ENCODE measurements around the gene APOM.

APOM gene

GRCh38 chr6:31631209-31631608, 24.5 kb upstream of the APOM start:
- DNase-seq (ENCODE audit: low read depth in 2 of 2) = no peak

- no peak for DNase-seq (ENCODE audit: low read depth in 2 of 2)
Measured at GRCh38 chr6:31631681-31632278, 23.9 kb upstream of the APOM start.

DNA sequence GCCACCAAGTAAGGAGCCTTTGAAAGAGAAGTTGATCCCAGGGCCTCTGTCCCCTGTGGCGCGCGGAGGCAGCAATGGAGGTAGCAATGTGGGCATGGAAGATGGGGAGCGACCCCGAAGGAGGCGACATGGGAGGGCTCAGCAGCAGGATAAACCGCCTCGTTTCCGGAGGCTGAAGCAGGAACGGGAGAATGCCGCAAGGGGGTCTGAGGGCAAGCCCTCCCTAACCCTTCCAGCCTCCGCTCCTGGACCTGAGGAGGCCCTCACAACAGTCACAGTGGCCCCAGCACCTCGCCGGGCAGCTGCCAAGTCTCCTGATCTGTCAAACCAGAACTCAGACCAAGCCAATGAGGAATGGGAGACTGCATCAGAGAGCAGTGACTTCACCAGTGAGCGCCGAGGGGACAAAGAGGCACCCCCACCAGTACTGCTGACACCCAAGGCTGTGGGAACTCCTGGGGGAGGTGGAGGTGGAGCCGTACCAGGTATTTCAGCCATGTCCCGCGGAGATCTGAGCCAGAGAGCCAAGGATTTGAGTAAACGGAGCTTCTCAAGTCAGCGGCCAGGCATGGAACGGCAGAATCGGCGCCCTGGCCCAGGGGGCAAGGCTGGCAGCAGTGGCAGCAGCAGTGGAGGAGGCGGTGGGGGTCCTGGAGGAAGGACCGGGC, 23.3 kb upstream of the APOM start:
- DNase-seq (ENCODE audit: low read depth in 2 of 2) = no peak

GRCh38 chr6:31633447-31633846, 22.2 kb upstream of the APOM start:
- DNase-seq (ENCODE audit: low read depth in 2 of 2) = no peak

DNA sequence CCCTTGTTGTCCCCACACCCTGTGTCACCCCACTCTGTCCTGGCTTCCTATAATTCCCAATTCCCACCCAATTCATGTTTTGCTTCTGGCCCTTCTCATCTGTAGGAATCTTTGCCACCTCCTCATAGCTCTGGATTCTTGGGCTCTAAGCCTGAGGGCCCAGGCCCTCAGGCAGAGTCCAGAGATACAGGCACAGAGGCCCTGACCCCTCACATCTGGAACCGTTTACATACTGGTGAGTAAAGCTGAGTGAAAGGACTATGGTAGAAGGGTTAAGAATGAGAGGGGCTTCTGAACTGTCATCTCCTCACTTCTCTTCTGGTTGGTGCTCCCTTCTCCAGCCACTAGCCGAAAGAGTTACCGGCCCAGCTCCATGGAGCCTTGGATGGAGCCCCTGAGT, 21.6 kb upstream of the APOM start:
- DNase-seq (ENCODE audit: low read depth in 2 of 2) = no peak

GRCh38 chr6:31634969-31635575, 20.6 kb upstream of the APOM start:
- no peak for DNase-seq (ENCODE audit: low read depth in 2 of 2)

- no peak for DNase-seq (ENCODE audit: low read depth in 2 of 2)
Measured at GRCh38 chr6:31636698-31637596, 18.7 kb upstream of the APOM start.

DNA sequence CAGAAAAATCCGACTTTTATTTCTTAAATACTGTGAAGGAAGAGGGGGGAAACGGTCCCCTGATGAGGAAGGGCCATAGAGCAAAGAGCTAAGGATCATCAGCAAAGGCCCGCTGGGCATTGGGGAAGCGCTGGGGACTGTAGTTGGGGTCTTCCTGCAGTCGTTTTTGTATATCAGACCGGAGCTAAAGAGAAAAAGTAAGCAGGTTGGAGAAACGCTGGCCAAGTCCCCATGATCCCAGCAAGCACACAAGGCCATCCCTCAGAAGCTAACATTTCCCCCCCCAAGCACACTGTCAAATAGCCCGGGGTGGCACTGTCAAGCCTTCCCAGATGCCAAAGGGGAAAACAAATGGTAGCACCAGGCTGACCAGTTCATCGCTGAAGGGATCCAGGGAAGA, 16.7 kb upstream of the APOM start:
- DNase-seq (ENCODE audit: low read depth in 2 of 2) = no peak

GRCh38 chr6:31639449-31639861, 16.2 kb upstream of the APOM start:
- no peak for DNase-seq (ENCODE audit: low read depth in 2 of 2)

- no peak for DNase-seq (ENCODE audit: low read depth in 2 of 2)
Measured at GRCh38 chr6:31640612-31641011, 15.1 kb upstream of the APOM start.

GRCh38 chr6:31641370-31641769, 14.3 kb upstream of the APOM start:
- no peak for DNase-seq (ENCODE audit: low read depth in 2 of 2)

DNA sequence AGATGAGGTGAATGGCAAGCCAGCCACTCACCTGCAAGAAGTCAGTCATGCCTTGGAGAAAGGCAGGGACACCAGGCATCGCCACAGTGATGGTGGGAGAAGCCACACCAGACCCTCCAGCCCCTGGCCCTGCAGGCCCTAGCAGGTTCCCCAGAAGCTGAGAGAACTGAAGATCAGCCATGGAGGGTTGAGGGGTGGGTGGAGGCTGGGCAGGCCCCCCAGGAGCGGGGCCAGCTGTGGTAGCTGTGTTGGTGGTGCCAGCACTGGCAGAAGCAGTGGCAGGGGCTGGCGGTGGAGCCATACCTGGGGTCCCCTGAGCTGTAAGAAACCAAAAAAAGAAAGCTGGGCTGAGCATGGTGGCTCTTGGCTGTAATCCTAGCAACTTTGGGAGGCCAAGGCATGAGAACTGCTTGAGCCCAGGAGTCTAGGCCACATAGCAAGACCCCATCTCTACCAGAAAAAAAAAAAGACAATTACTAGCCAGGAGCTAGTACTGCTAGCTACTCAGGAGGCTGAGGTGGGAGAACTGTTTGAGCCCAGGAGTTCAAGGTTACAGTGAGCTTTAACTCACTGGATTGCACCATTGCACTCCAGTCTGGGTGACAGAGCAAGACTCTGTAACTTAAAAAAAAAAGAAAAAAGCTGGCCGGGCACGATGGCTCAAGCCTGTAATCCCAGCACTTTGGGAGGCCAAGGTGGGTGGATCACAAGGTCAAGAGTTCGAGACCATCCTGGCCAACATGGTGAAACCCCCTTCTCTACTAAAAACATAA, 12.7 kb upstream of the APOM start:
- DNase-seq (ENCODE audit: low read depth in 2 of 2) = no peak

- no peak for DNase-seq (ENCODE audit: low read depth in 2 of 2)
Measured at GRCh38 chr6:31643818-31644454, 11.8 kb upstream of the APOM start.

- no peak for DNase-seq (ENCODE audit: low read depth in 2 of 2)
Measured at GRCh38 chr6:31645325-31645724, 10.4 kb upstream of the APOM start.

DNA sequence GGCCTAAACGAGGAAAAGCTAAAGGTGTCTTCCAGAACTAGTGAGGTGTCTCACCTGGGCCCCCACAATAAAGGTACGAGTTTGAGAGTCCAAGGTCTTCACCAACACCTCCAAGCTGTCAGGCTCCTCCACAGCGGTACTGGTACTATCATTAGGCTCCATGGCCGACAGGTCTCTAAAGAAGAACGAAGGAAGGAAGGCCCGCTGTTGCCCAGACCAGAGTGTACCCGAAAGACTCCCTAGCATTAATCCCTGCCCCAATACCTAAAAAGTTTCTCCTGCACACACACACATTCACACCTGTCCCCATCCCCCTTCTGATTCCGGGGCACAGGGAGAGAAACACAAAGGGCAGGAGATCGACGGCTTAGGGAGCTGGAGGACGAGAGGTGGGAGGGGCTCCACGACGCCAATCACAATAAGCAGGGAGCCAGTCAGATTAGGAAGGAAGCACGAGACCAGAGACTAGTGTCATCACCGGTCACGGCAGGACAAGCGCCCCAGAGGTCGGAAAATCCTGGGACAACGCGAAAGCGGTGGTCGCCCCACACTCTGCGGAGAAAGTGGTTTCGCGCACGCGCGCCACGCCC, 4.0 kb upstream of the APOM start:
- DNase-seq (ENCODE audit: low read depth in 2 of 2) = no peak

DNA sequence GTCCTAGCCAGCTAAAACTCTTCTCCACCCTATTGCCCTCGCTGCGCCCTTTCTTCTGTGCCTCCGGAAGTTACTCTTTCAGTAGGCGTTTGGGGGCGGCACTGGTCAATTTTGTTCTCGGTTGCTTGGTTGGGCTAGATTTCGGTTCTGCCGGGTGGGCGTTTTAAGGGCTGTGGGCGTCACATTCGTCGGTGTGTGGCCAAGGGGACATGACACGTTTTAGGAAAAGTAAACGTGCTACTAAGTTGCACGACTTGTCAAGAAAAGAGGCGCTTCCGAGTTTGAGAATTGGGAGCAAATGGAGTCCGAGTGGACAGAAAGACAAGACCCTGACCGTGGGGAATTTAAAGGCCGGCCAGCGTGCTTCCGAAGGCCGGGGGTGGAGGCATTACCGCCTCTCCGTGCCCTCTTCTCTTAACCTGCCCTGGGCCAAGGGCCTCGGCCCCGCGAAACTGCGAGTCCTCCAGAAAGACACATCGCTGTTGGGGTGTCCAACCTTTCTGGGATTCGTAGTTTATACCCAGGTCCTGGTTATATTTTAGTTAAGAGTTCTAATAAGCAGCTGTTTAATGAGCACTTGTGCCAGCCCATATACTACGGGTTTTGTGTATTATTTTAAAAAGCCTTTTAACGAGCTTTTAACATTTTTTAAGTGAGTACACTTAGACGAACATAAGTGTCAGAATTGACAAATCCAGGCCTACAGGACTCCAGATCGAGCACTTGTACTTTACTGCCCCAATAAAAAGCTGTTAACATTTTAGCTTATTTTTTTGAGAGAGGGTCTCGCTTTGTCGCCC, 2.6 kb upstream of the APOM start:
- peak in 1 of 2 experiments; percentile 83 for DNase-seq (ENCODE audit: low read depth in 2 of 2)

DNA sequence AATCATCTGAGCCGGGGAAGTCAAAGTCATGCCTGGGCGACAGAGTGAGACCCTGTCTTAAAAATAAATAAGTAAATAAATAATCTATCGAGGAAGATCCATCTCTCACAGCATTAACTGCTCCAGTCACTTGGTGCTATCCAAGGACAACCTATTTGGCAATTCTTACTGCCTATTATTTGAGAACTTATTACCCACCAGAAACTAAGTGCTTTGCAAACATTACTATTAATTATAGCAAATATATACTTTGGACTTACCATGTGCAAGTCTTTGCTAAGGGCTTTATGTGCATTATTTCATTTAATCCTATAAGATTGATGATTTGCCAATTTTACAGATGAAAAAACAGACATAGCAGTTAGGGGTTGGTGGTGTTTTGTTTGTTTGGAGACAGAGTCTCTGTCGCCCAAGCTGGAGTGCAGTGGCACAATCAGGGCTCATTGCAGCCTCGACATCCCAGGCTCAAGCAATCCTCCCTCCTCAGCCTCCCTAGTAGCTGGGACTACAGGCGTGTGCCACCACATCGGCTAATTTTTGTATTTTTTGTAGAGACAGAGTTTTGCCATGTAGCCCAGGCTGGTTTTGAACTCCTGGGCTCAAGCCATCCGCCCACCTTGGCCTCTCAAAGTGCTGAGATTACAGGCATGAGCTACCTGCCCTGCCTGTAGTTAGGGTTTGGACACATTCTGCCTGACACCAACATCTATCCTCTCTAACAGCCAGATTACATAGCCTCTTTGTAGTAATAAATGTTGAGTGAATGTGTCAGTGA, 933 bp upstream of the APOM start:
- no peak for DNase-seq (ENCODE audit: low read depth in 2 of 2)

DNA sequence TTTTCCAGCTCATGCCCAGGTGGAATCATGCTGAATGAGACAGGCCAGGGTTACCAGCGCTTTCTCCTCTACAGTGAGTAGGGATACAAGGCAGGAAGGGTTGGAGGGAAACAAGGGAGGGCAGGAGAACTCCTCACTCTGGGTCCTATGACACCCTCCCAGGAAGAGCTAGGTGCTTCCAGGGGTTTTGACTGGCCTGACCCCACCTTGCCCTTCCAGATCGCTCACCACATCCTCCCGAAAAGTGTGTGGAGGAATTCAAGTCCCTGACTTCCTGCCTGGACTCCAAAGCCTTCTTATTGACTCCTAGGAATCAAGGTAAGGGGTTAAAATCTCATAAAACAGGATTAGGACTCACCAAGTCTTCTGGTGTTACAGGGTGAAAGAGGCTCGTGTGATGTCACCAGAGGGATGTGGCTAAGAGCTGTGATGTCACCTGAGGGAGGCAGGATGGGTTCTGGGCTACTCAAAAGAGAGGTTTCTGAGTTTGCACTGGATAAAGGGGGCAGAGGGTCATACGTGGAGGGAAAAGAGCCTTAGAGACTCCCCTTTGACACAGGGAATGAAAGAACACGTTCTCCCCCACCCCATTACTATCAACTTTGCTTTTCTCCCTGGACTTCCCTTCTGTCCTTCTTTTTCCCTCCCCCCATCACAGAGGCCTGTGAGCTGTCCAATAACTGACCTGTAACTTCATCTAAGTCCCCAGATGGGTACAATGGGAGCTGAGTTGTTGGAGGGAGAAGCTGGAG, 1.9 kb downstream of the APOM start:
- DNase-seq (ENCODE audit: low read depth in 2 of 2) = no peak
